Suppressor macrophage treated with lipopolysaccharide for 1 hour (primary cell): ENCODE results near the gene TMEM203.

Experiments
- DNase-seq, 3 donors: peaks; one replicate each; pipeline ENCODE4 v3.0.0-alpha.2; 2020 to 2022

TMEM203 gene

DNA sequence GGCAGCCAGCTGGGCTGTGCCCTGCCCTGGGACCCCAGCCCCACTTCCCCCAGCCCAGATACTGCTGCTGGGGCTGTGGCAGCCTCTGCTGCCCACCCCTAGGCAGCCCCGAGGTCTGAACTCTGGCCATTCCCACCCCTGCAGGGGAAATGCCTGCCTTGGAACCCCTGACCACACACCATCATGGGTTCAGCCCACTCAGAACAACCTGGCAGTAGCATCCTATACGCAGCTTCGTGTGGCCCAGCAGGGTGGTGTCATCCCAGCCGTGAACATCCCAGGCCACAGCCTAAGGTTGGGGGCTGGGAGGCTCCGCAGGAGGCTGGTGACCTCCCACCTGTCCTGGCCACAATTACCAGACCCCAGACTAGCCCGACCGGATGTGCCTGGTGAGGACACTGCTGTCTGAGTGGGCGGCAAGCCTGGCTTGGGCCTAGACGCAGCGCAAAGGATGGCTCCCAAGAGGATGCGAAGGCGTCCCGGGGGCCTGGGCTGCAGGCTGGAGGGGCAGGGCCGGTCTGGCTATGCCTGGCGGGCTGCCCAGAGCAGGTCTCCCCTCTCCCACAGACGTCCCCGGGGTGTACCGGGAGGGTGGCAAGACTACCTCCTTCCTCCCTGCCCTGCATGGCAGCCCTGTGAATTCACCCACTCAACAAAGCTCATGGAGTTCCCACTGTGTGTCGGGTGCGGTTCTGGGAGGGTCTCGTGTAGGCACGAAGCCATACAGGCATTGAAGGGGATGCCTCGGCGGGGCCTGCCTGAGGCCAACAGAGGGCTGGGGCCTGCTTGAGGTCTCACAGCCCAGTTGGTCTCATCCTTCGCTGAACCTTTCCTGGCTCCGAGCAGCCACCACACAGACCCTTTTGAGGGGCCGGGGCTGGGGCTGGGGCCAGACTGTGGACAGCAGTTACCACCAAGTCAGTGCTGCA is 23.8 kb upstream of the TMEM203 start:
- DNase-seq = no peak

GRCh38 chr9:137228506-137228967 is 23.1 kb upstream of the TMEM203 start:
- no peak for DNase-seq

DNA sequence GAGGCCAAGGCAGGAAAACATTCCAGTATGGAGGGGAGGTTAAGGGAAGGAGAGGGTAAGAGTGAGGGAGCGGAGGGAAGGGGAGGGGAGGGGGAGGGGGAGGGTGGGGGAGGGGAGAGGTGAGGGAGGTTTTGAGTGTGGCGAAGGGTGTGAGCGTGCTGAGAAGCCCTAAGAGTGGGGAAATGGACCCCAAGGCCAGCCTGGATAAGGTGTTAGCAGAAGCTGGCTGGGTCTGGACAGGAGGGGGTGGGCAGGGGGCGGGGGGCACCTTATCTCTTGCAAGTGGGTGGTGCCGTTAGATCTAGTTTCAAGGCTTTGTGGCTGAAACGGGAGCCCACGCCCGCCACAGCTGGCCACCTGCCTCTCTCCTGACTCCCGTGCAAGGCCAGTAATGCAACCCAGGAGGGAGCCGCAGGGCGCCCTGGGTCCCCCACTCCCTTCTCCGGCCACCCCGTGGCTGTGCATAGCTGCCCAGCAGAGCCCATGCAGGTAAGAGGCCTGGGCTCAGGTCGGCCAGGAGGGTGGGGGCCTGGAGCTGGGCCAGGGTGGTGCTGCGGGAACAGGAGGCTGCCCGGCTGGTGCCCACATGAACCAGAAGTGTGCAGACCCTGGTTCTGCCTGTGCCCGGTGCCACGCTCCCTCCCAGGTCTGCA is 22.5 kb upstream of the TMEM203 start:
- no peak for DNase-seq

GRCh38 chr9:137227054-137227852 is 21.8 kb upstream of the TMEM203 start, which contains the start of gene RNF224:
Gene RNF224 (plus strand): TSS chr9:137227502. CDS start chr9:137228336, 834 bp downstream.
- DNase-seq = peak; percentile 70 to 85 (median 79)

GRCh38 chr9:137226338-137227053 is 21.0 kb upstream of the TMEM203 start:
- no peak for DNase-seq

- DNase-seq = no peak
Measured at GRCh38 chr9:137225699-137226331, 20.4 kb upstream of the TMEM203 start.

- DNase-seq = peak; percentile 29 to 42 (median 41)
Measured at GRCh38 chr9:137224830-137225694, 19.6 kb upstream of the TMEM203 start, which contains the start of gene CYSRT1. Gene CYSRT1 (plus strand): TSS chr9:137225174. CDS start chr9:137225622, 448 bp downstream.

DNA sequence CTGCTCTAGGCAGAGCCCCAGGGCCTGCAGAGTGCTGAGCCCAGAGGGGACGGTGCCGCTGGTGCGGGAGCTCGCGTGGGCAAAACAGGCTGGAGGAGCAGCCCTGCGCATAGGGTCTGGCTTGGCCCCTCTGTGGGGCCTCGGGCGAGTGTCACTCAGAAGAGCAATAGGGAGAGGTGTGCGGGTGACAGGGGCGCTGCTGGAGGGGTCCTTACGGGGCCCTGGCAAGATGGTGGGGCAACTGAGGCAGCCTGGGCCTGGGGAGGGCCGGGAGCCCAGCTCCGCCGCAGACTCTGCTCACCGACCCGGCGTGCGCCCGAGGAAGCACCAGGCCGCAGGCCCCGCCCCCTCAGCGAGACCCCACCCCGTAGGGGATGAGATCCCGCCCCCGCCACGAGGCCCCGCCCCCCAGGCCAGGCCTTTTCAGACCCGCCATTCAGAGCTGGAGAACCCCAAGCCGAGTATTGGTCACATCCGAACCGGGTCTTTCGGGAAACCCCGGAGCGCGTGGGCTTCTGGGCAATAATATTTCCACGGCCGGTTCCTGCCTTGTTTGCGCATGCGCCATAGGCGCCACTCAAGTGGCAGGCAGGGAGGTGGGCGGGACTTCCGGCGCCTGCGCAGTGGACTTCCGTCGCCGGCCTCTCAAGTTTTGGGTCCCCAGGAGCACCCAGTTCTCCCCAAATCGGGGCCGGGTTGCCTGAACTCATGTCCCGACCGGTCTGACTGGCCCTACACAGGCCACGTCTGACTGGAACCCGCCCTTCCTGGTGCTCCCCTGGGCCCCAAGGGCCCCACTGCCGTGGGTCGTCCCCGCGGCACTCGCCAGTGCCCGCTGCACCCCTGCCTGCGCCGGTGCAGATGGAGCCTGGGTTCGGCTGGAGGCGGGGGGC is 17.9 kb upstream of the TMEM203 start:
- peak; percentile 99 to 100 (median 100) for DNase-seq

DNA sequence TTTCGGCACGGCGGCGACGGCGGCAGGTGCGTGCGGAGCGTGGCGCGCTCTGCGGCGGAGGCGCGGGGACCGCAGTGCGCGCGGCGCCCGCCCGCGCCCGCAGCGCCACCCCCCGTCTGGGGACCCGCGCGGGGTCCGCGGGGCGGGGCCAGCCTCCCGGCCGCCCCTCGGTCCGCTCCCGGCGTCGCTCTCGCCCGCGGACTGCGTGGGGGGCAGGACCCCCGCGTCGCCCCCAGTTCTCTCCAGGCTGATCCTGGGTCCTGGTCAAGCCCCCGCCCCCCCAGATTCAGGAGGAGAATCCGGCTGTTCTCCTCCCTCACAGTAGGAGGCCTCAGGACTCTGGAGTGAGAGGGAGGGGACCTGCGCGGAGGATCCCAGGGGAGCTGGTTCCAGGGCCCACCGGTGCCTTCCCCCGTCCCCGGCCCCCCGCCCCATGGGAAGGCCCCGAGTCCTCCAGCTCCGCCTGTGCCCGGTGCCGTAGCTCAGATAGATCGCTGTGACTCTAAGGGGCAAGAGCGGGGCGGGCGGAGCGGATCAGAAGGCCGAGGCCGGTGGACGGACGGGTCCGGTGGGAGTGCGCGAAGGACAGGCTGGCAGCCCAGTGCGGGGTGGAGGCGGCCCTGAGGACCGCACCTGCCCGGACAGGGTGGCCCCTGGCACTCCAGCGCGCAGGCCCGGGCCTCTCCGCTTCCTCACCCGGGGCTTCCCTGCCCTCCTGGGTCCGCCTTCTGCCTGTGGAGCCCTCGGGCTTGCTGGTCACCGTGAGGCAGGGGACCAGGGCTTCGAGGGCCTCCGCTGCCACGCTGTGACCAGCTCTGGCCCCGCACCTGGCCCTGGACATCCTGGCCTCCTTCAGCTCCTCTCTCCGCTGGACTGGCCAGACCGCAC is 17.0 kb upstream of the TMEM203 start, which contains the start of gene RNF208:
RNF208 (minus strand) TSS at position 51 of the 888 bp plus-strand sequence. CDS start 1,028 bp downstream, outside the sequence.
- peak in 2 of 3 donors; percentile 9 to 45 for DNase-seq

- DNase-seq = no peak
Measured at GRCh38 chr9:137221506-137222111, 16.2 kb upstream of the TMEM203 start.

GRCh38 chr9:137221095-137221505 is 15.7 kb upstream of the TMEM203 start:
- DNase-seq = no peak

DNA sequence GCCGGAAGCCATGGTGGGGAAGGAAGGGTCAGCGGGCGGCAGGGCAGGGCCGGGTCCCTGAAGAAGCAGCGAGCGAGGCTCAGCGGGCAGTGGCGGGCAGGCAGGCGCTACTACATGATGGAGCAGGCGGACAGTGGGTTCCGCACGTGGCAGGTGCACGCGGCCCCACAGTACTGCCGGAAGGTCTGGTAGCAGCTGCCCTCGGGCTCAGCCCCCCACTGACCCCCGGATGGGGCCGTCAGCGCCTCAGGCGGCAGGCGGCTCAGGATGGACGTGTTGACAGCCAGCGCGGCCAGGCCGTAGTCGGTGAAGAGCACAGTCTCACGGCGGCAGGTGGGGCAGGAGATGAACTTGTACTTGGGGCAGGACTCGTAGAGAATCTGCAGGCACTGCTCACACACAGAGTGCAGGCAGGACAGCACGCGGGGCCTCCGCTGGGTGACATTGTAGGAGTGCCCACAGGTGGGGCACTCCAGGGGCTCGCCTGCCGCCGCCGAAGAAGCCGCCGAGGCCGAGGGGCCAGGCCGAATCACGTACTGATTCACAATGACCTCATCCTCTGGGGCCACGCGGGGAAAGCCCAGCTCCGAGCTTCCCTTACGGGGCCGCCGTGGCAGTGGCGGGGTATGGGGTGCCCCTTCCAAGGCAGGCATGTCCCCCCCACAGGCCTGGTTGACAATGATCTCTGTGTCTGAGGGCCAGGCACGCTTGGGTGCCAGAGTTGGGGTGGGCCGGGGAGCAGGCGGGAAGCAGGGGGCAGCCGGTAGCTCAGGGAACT is 15.1 kb upstream of the TMEM203 start:
- peak in 2 of 3 donors; percentile 24 to 38 for DNase-seq

DNA sequence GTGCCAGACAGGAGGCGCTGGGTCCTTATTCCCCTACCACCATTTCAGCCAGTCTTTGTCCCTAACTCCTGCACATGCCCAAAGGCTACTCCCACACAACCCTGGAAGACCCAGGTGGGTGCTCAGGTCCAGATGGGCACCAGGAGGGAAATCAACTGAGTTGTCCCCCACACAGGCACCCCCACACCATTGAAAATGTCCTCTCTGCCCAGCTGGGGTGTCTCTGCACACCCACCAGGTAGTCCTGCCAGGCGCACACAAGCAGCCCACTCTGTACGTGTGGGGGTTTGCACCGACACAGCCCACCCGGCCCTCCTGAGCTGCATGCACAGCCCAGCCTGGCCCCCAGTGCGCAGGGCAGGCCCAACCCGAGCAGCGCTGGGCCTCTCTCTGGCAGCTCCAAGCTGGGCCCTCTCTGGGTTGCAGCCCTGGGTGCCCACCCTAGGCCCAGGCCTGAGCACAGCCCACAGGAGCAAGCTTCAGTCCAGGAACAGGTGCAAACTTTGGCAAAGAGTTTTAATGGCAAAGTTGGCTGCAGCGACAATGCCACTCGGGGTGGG is 14.4 kb upstream of the TMEM203 start:
- DNase-seq = no peak

DNA sequence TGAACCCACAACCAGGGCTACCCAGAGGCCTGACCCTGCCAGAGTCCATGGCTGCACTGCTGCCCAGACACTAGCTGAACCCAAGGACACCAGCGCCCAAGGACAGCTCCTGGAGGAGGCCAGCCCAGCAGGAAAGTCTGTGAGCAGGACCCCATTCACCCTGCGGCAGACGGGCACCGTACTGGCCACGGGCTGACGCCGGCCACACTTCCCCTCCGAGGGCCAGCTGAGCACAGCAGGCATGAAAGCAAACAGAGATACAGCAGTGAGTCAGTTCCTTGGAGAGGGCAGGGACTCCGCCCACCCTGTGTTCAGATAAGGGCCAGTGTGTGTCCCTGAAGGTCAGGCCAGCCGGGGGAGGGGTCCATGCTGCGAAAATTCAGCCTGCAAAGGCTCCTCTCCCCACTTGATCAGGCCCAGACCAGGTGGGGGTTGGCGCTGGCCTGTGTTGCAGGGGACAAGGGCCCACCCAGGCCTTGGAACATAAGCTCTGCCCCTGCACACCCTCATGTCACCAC is 13.4 kb upstream of the TMEM203 start:
- DNase-seq = peak; percentile 58 to 66 (median 59)

DNA sequence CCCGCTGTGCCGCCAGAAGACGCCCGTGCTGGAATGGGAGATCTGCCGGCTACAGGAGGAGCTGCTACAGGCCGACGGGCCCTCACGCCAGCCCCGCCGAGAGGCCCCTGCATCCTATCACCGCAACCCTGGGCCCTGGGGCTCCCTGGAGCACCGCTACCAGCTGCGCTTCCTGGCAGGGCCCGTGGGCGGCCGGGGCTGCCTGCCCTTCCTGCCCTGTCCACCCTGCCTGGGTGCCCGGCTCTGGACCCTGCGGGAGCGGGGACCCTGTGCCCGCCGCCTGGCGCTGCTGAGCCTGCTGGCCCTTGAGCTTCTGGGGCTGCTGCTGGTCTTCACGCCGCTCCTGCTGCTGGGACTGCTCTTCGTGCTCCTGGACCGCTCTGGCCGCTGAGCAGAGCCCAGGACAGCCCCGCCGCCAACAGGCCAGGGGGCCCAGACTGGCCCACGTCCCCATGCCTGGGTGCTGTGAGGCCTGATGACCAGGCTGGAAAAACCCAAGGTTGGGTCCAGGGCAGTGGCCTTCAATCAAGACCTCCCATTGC is 12.8 kb upstream of the TMEM203 start:
- DNase-seq = no peak
